K562 (cell line): ENCODE data around the gene HTR2B. TPM values are rescaled to one million over a fixed set of nuclear protein-coding genes. Genes with fewer than 3 reads are reported as not detected.

Source experiments
- ATAC-seq: fragments of 200-7000 bp; cut with Tn5 transposase; 3 replicates; pipeline ENCODE4 v1.9.1; 2020; ENCODE audit warnings: moderate library complexity
- BruUV-seq: library from RNA; stranded (reverse); fragments of 400-500 nt; replicated peaks from 2 replicates; lab custom pipeline; 2021; lab: Mats Ljungman, UMichigan
- CTCF ChIA-PET: fragments of 300-600 bp; formaldehyde crosslinking; extraction: SDS; loops from one replicate; lab custom pipeline; 2021; ENCODE audit warnings: low intra/inter-chr PET ratio; lab: Yijun Ruan, JAX
- POLR2A ChIA-PET: fragments of 300-600, 350-650 bp; sonication (Branson Sonifier 250); formaldehyde crosslinking; extraction: SDS; loops from one replicate; lab custom pipeline; 2021; ENCODE audit warnings: antibody characterized with exemption, inconsistent platforms; lab: Yijun Ruan, JAX
- DNase-seq, 4 experiments: peaks; one replicate each; pipeline versions ENCODE4 v3.0.0 to v3.0.0-alpha.2; 2011 to 2018; ENCODE audit warnings: low spot score in 3 of 4, mixed read lengths in 3 of 4; ENCODE audit errors: extremely low read depth in 1 of 4
- FAIRE-seq: peaks from 2 replicates; lab custom pipeline; 2011; peaks lifted over from hg19 to GRCh38; lab: Jason Lieb, UNC
- H2AFZ ChIP-seq: 2 replicates; pipeline ENCODE4 v1.6.0; 2011; ENCODE audit warnings: low read depth, low read length, control low read depth, inconsistent platforms
- H3K27ac ChIP-seq: fragments of 200-600 bp; 3 replicates; pipeline ENCODE4 v1.8.0; 2011; ENCODE audit warnings: low read depth, mild to moderate bottlenecking, control low read depth, inconsistent platforms, low read length, moderate library complexity, mixed read lengths; ENCODE audit errors: extremely low read depth
- H3K27me3 ChIP-seq, 2 experiments: fragments of 300-600 bp in 1 of 2; 2 replicates in 1 of 2; 3 replicates in 1 of 2; pipeline versions ENCODE4 v1.6.0 to v1.8.0; 2011; ENCODE audit warnings: inconsistent platforms in 2 of 2, low read length in 2 of 2, mild to moderate bottlenecking in 1 of 2, mixed read lengths in 1 of 2, moderate library complexity in 1 of 2; ENCODE audit not compliant: control insufficient read depth in 2 of 2, insufficient read depth in 2 of 2
- H3K36me3 ChIP-seq: fragments of 300-600 bp; 3 replicates; pipeline ENCODE4 v1.8.0; 2011; ENCODE audit warnings: mild to moderate bottlenecking, low read length, inconsistent platforms; ENCODE audit not compliant: control insufficient read depth, insufficient read depth
- H3K4me1 ChIP-seq, 2 experiments: fragments of 200-600 bp in 1 of 2; replicated peaks in 1 of 2; 2 replicates in 1 of 2; 3 replicates in 1 of 2; pipeline versions ENCODE4 v1.5.1 to v1.8.0; 2011; ENCODE audit warnings: inconsistent platforms in 2 of 2, low read length in 2 of 2, mild to moderate bottlenecking in 1 of 2, mixed read lengths in 1 of 2, moderate library complexity in 1 of 2; ENCODE audit not compliant: control insufficient read depth in 2 of 2, insufficient read depth in 2 of 2
- H3K4me2 ChIP-seq: 2 replicates; pipeline ENCODE4 v1.6.1; 2011; ENCODE audit warnings: low read length, control low read depth, inconsistent platforms, mixed read lengths; ENCODE audit not compliant: insufficient read depth
- H3K4me3 ChIP-seq: fragments of 200-600 bp; sonication (generic), shearing (Covaris generic); 2 replicates; pipeline ENCODE4 v1.5.1; 2016; ENCODE audit warnings: control low read depth, inconsistent platforms
- H3K79me2 ChIP-seq: fragments of 200-600 bp; 3 replicates; pipeline ENCODE4 v1.8.0; 2011; ENCODE audit warnings: low read length, inconsistent platforms; ENCODE audit not compliant: control insufficient read depth, insufficient read depth
- H3K9ac ChIP-seq, 2 experiments: 2 replicates each; pipeline versions ENCODE4 v1.6.0 to v1.6.1; 2011; ENCODE audit warnings: low read depth in 2 of 2, low read length in 2 of 2, control low read depth in 1 of 2, inconsistent platforms in 1 of 2, mild to moderate bottlenecking in 1 of 2, mixed read lengths in 1 of 2; ENCODE audit not compliant: insufficient read depth in 1 of 2
- H3K9me1 ChIP-seq: one replicate; pipeline ENCODE4 v1.6.0; 2011; ENCODE audit warnings: inconsistent platforms, mild to moderate bottlenecking, low read length, moderate library complexity; ENCODE audit not compliant: control insufficient read depth, insufficient read depth
- H3K9me3 ChIP-seq: replicated peaks from 2 replicates; pipeline ENCODE4 v1.5.1; 2011; ENCODE audit warnings: low read depth, low read length, inconsistent platforms; ENCODE audit not compliant: control insufficient read depth, insufficient read depth
- H4K20me1 ChIP-seq: replicated peaks from 2 replicates; pipeline ENCODE4 v1.6.1; 2011; ENCODE audit warnings: low read length, inconsistent platforms, mixed read lengths; ENCODE audit not compliant: control insufficient read depth, insufficient read depth
- GTF3C2 ChIP-seq: IDR thresholded peaks from 3 replicates; pipeline ENCODE4 v1.6.1; 2011; ENCODE audit warnings: borderline replicate concordance, mild to moderate bottlenecking, moderate library complexity; ENCODE audit not compliant: insufficient read length; ENCODE audit errors: extremely low read depth
- HDAC2 ChIP-seq: fragments of 450-650 bp; IDR thresholded peaks from 2 replicates; pipeline ENCODE4 v1.6.1; 2016; ENCODE audit warnings: mild to moderate bottlenecking
- HNRNPK ChIP-seq: fragments of 200-400 bp; formaldehyde crosslinking; IDR thresholded peaks from one replicate; pipeline ENCODE4 v1.6.1; 2018; ENCODE audit warnings: mild to moderate bottlenecking, low read depth, low read length; ENCODE audit not compliant: poor library complexity, severe bottlenecking
- NFIC ChIP-seq: fragments of 450-650 bp; IDR thresholded peaks from 2 replicates; pipeline ENCODE4 v1.6.1; 2017; ENCODE audit warnings: mild to moderate bottlenecking, inconsistent platforms
- NFIX ChIP-seq: fragments of 250-450 bp; sonication (Bioruptor Pico); IDR thresholded peaks from 2 replicates; pipeline ENCODE4 v1.4.0; 2020; ENCODE audit warnings: low read depth, mild to moderate bottlenecking, moderate library complexity
- SMAD1 ChIP-seq: fragments of 150-350 bp; IDR thresholded peaks from 2 replicates; pipeline ENCODE4 v1.6.1; 2014; ENCODE audit warnings: low read length, low read depth; ENCODE audit not compliant: partially characterized antibody
- TCF7L2 ChIP-seq: fragments of 150-350 bp; IDR thresholded peaks from 2 replicates; pipeline ENCODE4 v1.6.1; 2016; ENCODE audit warnings: low read depth, mild to moderate bottlenecking, low read length, moderate library complexity
- UBTF ChIP-seq, 2 experiments: IDR thresholded peaks; 2 replicates each; pipeline ENCODE4 v1.6.1; 2012; ENCODE audit warnings: improper control_type of control experiment in 2 of 2, low read depth in 2 of 2, low read length in 2 of 2, borderline replicate concordance in 1 of 2
- ZNF778 ChIP-seq: fragments of 450-650 bp; formaldehyde crosslinking; IDR thresholded peaks from 2 replicates; pipeline ENCODE4 v1.4.0; 2020; ENCODE audit warnings: mild to moderate bottlenecking, moderate library complexity
- WGBS: fragments of 100-300 bp; shearing (Covaris generic); methylation state at CpG from one replicate; pipeline ENCODE4 v1.1.6; 2016; ENCODE audit warnings: low coverage, mixed read lengths; ENCODE audit not compliant: insufficient coverage; ENCODE audit errors: missing lambda C conversion rate; 5-methylcytosine and 5-hydroxymethylcytosine counted together
- in situ Hi-C: fragments of 300-500 bp; cut with MboI; formaldehyde crosslinking; loops from 4 replicates; pipeline ENCODE4 v1.15.0; 2018; ENCODE audit warnings: inconsistent platforms, mixed read lengths
- intact Hi-C: fragments of 100-400 bp; cut with micrococcal nuclease; formaldehyde crosslinking; loops from 2 replicates; pipeline ENCODE4 v1.14.2; 2022
- polyA plus RNA-seq, 8 experiments: library from polyadenylated mRNA; depleted of rRNA in 4 of 8; stranded (reverse) in 5 of 8; unstranded in 3 of 8; fragments of >200 nt; fragmentation: Nextera tagmentation in 2 of 8; fragmentation: Illumina TruSeq in 1 of 8; extraction: Ambion mirVana in 2 of 8; extraction: Trizol in 1 of 8; gene quantifications; 2 replicates each; pipeline versions ENCODE4 v1.2.1 to v1.2.3, GENCODE V29; 2011 to 2014; ENCODE audit warnings: inconsistent platforms in 1 of 8, missing spikeins in 1 of 8
- total RNA-seq, 7 experiments: library from RNA; depleted of rRNA in 6 of 7; stranded (reverse); fragments of >200 nt in 6 of 7; fragmentation: Illumina TruSeq in 2 of 7; extraction: Trizol in 2 of 7; gene quantifications; 2 replicates each; pipeline versions ENCODE4 v1.2.1 to v1.2.3, GENCODE V29; 2011 to 2021; ENCODE audit warnings: low replicate concordance in 1 of 7
- TF ChIP-seq, protein P1 (sequence below), 2 experiments: fragments of 450-650 bp in 1 of 2; sonication (generic) in 1 of 2; formaldehyde crosslinking; conservative IDR thresholded peaks; 2 replicates each; pipeline versions ENCODE4 v1.4.0 to v1.8.1; 2020 to 2022; ENCODE audit warnings: mild to moderate bottlenecking in 1 of 2, missing genetic modification reagents in 1 of 2

The HTR2B gene
- total and polyA plus RNA-seq, 9 of the 15 experiments (the other 6 are each of a cell fraction or from before 2014, with no cell fraction given), result not detected

- ChIA-PET POLR2A (no interaction called here), CTCF (no interaction called here)
- Histone ChIP-seq H3K4me3 (no peak overlapping the region), H3K27ac (no peak overlapping the region), H4K20me1 (no peaks in the 10 kb centered on the region), H3K27me3 (no peaks in the 10 kb centered on the region), H3K9ac (no peak overlapping the region), H3K4me1 (no peaks in the 10 kb centered on the region), H3K4me2 (no peak overlapping the region), H3K9me3 (no peaks in the 10 kb centered on the region), H3K79me2 (no peaks in the 10 kb centered on the region), H3K9me1 (no peaks in the 10 kb centered on the region), H2AFZ (no peak overlapping the region), H3K36me3 (peaks cover 49% of the 10 kb centered on the region)
- ATAC-seq (no peak), DNase-seq (no peak)
- intact Hi-C loops (no loop called here), in situ Hi-C loops (no loop called here)
- BruUV-seq, result no TSS peak
- TF ChIP-seq HDAC2, result no peak
- peak; percentile 70 for TF ChIP-seq NFIX (CRISPR knock-in tag)
- peak; percentile 86 for TF ChIP-seq NFIC
- TF ChIP-seq, all 486 proteins: peak for 2
- WGBS, result 47% methylated on average over 2 of the region's 2 CpGs
- FAIRE-seq, result no peak
Measured at GRCh38 chr2:231174211-231174651, 49.4 kb upstream of the HTR2B start.

GRCh38 chr2:231172025-231172424, 47.2 kb upstream of the HTR2B start:
- Histone ChIP-seq H3K9me1 (no peaks in the 10 kb centered on the region), H2AFZ (no peak overlapping the region), H3K9ac (no peak overlapping the region), H4K20me1 (no peaks in the 10 kb centered on the region), H3K4me2 (no peak overlapping the region), H3K27me3 (no peaks in the 10 kb centered on the region), H3K36me3 (peaks cover 70% of the 10 kb centered on the region), H3K4me1 (no peaks in the 10 kb centered on the region), H3K27ac (no peak overlapping the region), H3K79me2 (no peaks in the 10 kb centered on the region), H3K9me3 (no peaks in the 10 kb centered on the region), H3K4me3 (no peak overlapping the region)
- BruUV-seq, result no TSS peak
- DNase-seq (no peak), ATAC-seq (no peak), FAIRE-seq (no peak)
- ChIA-PET POLR2A (no interaction called here), CTCF (no interaction called here)
- intact Hi-C loops (no loop called here), in situ Hi-C loops (no loop called here)
- WGBS, result 96% methylated on average over 3 of the region's 3 CpGs
- no peak for TF ChIP-seq TCF7L2
- TF ChIP-seq UBTF (IDR thresholded peaks at IDR 0.05; ENCODE audit: borderline replicate concordance in 1 of 2, low read depth in 2 of 2, low read length in 2 of 2), result no peak
- TF ChIP-seq ZNF778 (CRISPR knock-in tag), result no peak
- no peak for TF ChIP-seq GTF3C2
- TF ChIP-seq SMAD1, result no peak
- TF ChIP-seq, protein P1, sequence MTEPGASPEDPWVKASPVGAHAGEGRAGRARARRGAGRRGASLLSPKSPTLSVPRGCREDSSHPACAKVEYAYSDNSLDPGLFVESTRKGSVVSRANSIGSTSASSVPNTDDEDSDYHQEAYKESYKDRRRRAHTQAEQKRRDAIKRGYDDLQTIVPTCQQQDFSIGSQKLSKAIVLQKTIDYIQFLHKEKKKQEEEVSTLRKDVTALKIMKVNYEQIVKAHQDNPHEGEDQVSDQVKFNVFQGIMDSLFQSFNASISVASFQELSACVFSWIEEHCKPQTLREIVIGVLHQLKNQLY (CRISPR knock-in tag; conservative IDR thresholded peaks at IDR 0.05), result no peak
- no peak for TF ChIP-seq HNRNPK
